ENCODE measurements around the gene PSMD4. TPM values are rescaled to one million over a fixed set of nuclear protein-coding genes. Genes with fewer than 3 reads are reported as not detected.

Gene PSMD4
- total and polyA plus RNA-seq, 4 donors, result 96.9 to 212 (median 178) TPM

GRCh38 chr1:151211972-151212705 is 42.4 kb upstream of the PSMD4 start:
- H3K9ac ChIP-seq (ENCODE audit: insufficient read depth in 1 of 2, low read length in 2 of 2), result no peak overlapping the region
- no peaks in the 10 kb centered on the region for H3K27me3 ChIP-seq (ENCODE audit: control insufficient read depth in 3 of 3, insufficient read depth in 3 of 3, low read length in 2 of 3)
- H3K9me3 ChIP-seq (ENCODE audit: control insufficient read depth in 4 of 4, insufficient read depth in 3 of 4, low read length in 3 of 4), result no peaks in the 10 kb centered on the region
- TF ChIP-seq, protein P1, sequence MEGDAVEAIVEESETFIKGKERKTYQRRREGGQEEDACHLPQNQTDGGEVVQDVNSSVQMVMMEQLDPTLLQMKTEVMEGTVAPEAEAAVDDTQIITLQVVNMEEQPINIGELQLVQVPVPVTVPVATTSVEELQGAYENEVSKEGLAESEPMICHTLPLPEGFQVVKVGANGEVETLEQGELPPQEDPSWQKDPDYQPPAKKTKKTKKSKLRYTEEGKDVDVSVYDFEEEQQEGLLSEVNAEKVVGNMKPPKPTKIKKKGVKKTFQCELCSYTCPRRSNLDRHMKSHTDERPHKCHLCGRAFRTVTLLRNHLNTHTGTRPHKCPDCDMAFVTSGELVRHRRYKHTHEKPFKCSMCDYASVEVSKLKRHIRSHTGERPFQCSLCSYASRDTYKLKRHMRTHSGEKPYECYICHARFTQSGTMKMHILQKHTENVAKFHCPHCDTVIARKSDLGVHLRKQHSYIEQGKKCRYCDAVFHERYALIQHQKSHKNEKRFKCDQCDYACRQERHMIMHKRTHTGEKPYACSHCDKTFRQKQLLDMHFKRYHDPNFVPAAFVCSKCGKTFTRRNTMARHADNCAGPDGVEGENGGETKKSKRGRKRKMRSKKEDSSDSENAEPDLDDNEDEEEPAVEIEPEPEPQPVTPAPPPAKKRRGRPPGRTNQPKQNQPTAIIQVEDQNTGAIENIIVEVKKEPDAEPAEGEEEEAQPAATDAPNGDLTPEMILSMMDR (IDR thresholded peaks at IDR 0.05; ENCODE audit: control extremely low read depth, extremely low read depth), result no peak
- 84% methylated on average over 15 of the region's 15 CpGs for WGBS, 2 donors
- peaks cover 5 to 17% (median 11%) of the 10 kb centered on the region in 4 donors for H3K36me3 ChIP-seq (ENCODE audit: control insufficient read depth in 4 of 4, insufficient read depth in 4 of 4, low read length in 4 of 4)
- no peak overlapping the region for H3K27ac ChIP-seq (ENCODE audit: low read depth in 1 of 2, low read length in 1 of 2)
- DNase-seq, result no peak
- no peak for ATAC-seq (ENCODE audit: insufficient read depth, low FRiP score)
- peaks cover 0 to 3% (median 0%) of the 10 kb centered on the region in 5 donors for H3K4me1 ChIP-seq (ENCODE audit: control insufficient read depth in 5 of 5, insufficient read depth in 5 of 5, low read length in 5 of 5)
- H3K4me3 ChIP-seq, result no peak overlapping the region

GRCh38 chr1:151213560-151213959 is 41.0 kb upstream of the PSMD4 start:
- ATAC-seq (ENCODE audit: insufficient read depth, low FRiP score) (no peak), DNase-seq (no peak)
- Histone ChIP-seq H3K27me3 (ENCODE audit: control insufficient read depth in 3 of 3, insufficient read depth in 3 of 3, low read length in 2 of 3) (no peaks in the 10 kb centered on the region), H3K27ac (ENCODE audit: low read depth in 1 of 2, low read length in 1 of 2) (no peak overlapping the region), H3K4me3 (no peak overlapping the region), H3K36me3 (ENCODE audit: control insufficient read depth in 4 of 4, insufficient read depth in 4 of 4, low read length in 4 of 4) (peaks cover 0 to 12% (median 8%) of the 10 kb centered on the region in 4 donors), H3K9me3 (ENCODE audit: control insufficient read depth in 4 of 4, insufficient read depth in 3 of 4, low read length in 3 of 4) (no peaks in the 10 kb centered on the region), H3K9ac (ENCODE audit: insufficient read depth in 1 of 2, low read length in 2 of 2) (no peak overlapping the region), H3K4me1 (ENCODE audit: control insufficient read depth in 5 of 5, insufficient read depth in 5 of 5, low read length in 5 of 5) (peaks cover 0 to 3% (median 0%) of the 10 kb centered on the region in 5 donors)
- WGBS, 2 donors, result 32 to 50% methylated on average over 2 of the region's 2 CpGs
- TF ChIP-seq, protein P1 (IDR thresholded peaks at IDR 0.05; ENCODE audit: control extremely low read depth, extremely low read depth), result no peak

DNA sequence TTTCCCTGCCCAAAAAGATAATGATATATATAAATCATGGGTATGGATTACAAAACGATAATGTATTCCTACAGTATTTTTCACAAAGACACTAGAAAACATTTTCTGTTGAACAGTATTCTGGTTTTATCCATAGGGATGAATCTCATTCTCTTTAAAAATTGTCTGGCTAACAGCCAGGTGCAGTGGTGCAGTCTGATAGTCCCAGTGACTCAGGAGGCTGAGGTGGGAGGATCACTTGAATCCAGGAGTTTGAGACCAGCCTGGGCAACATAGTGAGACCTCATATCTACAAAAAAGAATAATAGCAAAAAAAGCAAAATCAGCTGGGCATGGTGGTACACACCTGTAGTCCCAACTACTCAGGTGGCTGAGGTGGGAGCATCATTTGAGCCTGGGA is 32.9 kb upstream of the PSMD4 start:
- DNase-seq (no peak), ATAC-seq (ENCODE audit: insufficient read depth, low FRiP score) (no peak)
- WGBS, 2 donors, result 89 to 94% methylated on average over 1 of the region's 1 CpG
- Histone ChIP-seq H3K4me3 (no peak overlapping the region), H3K36me3 (ENCODE audit: control insufficient read depth in 4 of 4, insufficient read depth in 4 of 4, low read length in 4 of 4) (peaks cover 5 to 17% (median 9%) of the 10 kb centered on the region in 4 donors), H3K9me3 (ENCODE audit: control insufficient read depth in 4 of 4, insufficient read depth in 3 of 4, low read length in 3 of 4) (no peaks in the 10 kb centered on the region), H3K4me1 (ENCODE audit: control insufficient read depth in 5 of 5, insufficient read depth in 5 of 5, low read length in 5 of 5) (peaks cover 0 to 6% (median 0%) of the 10 kb centered on the region in 5 donors), H3K27me3 (ENCODE audit: control insufficient read depth in 3 of 3, insufficient read depth in 3 of 3, low read length in 2 of 3) (no peaks in the 10 kb centered on the region), H3K9ac (ENCODE audit: insufficient read depth in 1 of 2, low read length in 2 of 2) (no peak overlapping the region), H3K27ac (ENCODE audit: low read depth in 1 of 2, low read length in 1 of 2) (no peak overlapping the region)
- TF ChIP-seq, protein P1 (IDR thresholded peaks at IDR 0.05; ENCODE audit: control extremely low read depth, extremely low read depth), result no peak

Measured in lung (tissue), 12 donors.